ENCODE data around the gene EEA1.
"Not testable (repeated sequence)": the region's sequence is repeated elsewhere in the genome, so short reads cannot be mapped to it uniquely, and the experiment has no call there.

Gene EEA1

GRCh38 chr12:92794356-92794755 is 134.7 kb downstream of the EEA1 start:
- DNase-seq: not testable (repeated sequence)

DNA sequence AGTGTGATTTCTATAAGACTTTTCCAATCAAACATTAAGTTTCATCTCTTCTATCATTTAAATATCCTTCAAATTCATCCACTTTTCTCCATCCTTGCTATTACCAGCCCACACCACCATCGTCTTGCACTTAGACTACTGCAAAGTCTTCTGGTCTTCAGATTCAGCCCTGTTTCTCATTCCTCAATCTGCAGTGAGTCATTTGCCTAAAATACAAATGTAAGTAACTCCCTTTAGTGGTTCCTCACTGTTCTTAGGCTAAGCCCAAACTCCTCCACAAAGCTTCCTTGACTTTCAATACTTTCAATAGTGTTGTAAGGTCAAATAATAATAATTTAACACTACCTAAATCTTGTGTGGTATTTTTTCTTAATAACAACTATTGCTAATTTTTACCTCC is 143.1 kb downstream of the EEA1 start:
- DNase-seq: no peak

DNA sequence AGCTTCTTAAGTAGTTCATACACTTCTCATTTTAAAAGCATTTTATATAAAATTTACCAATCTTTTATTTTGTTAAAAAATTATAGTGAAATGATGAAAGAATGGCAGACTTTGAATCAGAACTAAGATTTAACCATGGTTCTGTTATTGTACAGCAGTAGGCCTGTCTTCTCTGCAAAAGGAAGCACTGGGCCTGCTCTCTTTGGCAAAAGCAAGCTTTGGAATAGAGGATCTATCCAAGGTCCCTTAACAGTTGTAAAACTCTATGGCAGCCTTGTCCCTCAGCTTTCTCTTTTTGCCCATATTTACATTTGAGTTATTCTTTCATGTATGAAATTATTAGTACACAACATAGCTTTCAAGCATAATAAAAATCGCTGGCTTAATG is 143.5 kb downstream of the EEA1 start:
- DNase-seq: no peak

DNA sequence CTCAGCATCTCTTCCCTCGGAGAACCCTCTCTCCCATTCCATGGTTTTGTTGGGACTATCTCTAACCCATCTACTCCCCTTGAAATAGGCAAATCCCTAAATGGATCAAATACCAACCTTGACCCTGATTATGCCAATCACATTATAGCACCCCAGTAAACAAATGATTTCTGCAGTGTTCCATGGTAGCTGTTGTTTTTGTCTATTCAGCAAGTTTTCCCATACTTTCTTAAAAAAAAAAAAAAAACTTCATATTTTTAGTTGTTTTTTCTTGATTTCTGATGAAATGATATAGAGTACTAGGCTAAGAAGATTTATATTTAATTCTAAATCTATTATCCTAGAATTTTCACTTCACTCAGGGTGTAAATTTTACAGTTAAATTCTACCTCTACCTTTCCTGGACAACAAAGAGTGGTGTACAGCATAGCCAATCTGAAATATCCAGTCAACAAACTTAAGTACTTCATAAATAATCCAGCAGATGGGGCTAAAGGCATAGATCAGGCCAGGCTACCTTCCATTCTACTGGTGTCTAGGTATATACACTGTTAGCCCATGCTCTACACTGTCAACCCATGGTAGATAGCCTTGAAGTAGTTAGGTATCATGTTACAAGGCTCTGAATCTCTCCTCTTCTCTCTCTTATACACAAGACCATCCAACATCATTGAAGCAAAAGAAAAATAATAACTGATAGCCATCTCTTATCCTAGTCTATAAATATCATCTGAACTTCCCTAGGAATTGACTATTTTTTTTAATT is 144.1 kb downstream of the EEA1 start:
- no peak for DNase-seq

GRCh38 chr12:92784356-92784755 is 144.7 kb downstream of the EEA1 start:
- DNase-seq: no peak

DNA sequence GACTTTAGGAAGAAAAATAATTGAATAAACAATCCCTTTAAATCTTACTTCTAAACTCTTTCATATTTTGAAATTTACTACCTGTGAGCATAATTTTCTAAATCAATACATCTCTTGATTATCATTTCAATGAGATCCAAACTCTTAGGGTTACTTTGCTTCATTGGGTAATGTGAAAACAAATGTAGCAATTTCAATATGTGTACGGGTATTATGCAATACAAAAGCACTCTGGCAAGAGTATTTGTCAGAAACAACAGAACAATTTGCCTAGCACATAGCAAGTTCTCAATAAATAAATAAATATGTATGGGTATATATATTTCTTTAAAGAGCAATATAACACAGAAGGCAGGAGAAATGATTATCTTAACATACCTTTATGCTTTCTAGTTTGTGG is 149.2 kb downstream of the EEA1 start:
- no peak for DNase-seq

- DNase-seq: no peak
Observed at GRCh38 chr12:92778525-92778924, 150.6 kb downstream of the EEA1 start.

DNA sequence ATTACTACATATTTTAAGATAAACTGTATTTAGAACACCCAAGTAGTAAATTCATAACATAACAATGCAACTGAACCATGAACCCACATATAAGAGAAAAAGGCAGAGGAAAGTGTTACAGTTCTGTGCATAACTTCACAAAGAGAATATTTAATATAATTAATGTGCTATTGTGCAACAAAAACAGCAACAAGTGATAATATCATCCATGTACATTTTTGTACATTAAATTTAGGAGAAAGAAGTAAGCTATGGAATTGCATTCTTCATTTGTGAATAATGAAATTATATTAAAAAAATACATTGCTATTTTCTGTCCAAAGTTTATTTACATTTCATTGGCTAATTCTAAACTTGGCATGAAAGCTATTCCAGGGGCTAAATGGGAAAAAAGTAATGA is 153.7 kb downstream of the EEA1 start:
- no peak for DNase-seq

DNA sequence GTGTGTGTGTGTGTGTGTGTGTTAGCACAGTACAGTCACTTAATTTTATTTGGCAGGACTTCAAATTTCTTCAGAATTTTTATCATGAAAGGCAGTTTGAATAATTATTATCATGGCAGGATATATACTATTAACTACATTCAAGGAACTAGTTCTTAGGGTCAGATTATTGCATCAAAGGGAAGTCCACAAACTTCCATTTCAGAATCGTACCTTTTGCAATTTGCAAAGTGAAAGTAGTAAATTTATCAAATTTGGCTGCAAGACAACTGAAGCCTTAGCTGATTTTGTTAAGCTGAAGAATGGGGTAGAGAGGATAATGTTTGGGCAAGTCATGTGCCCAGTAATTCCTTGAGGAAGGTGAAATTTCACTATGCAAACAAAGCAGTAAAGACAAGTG is 158.1 kb downstream of the EEA1 start:
- no peak for DNase-seq

DNA sequence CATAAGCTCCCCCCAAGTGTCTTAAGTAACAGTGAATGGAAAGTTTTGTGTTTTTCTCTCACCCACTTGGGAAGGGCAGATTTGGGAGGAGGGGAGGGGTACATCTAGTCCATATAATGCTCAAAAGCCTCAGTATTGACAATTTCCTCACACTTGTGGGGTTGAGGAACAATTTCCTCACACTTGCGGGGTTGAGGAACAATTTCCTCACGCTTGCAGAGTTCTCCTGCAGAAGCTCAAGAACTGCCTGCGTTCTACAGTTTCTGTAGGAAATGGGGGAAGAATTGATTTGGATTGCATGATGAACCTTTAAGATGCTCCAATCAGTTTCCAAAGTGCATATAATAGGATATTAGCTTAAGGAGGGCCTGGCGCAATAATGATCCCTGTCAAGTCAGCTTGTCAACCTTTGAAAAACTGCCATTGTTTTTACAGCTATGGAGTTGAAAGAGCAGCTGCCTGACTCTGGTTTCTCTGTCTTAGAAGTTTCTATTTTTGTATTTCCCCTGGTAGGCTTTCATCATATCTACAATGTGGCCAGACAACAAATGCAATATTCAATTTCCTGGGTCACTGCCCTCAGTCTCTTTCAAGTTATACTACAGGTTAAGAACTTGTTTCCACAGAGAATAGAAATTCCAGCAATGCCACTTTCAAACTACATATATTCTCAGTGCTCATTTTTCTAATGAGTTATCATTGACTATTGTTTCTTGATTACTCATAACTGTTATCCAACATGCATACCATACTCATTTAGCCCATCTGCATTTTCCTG is 159.8 kb downstream of the EEA1 start:
- DNase-seq: no peak

GRCh38 chr12:92765871-92766270 is 163.2 kb downstream of the EEA1 start:
- no peak for DNase-seq

- DNase-seq: no peak
Observed at GRCh38 chr12:92764831-92765230, 164.3 kb downstream of the EEA1 start.

- no peak for DNase-seq
Observed at GRCh38 chr12:92762773-92763172, 166.3 kb downstream of the EEA1 start.

- no peak for DNase-seq
Observed at GRCh38 chr12:92759634-92760268, 169.3 kb downstream of the EEA1 start.

DNA sequence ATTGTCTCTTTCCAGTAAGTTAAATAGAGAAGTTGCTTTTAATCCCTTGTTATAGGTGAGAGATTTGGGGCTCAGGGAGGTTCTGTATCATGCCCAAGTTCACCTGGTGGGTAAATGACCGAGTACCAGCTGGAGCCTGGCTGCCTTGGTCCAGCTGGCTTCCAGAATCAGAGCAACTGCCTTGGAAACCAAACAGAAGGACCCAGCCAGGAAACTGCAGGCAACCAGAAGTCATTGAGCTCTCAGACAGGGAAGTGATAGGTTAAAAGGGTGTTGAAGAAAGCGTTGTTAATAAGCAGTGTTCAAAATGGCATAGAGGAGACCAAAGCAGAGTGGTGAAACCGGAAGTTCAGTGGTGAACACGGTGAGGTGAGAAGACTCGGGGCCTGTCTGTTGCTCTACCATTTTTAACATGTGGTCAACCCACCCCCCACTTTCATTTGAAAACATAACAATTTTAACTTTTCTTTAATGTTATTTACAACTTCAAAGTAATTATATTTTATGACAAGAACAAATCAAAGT is 171.4 kb downstream of the EEA1 start:
- no peak for DNase-seq

DNA sequence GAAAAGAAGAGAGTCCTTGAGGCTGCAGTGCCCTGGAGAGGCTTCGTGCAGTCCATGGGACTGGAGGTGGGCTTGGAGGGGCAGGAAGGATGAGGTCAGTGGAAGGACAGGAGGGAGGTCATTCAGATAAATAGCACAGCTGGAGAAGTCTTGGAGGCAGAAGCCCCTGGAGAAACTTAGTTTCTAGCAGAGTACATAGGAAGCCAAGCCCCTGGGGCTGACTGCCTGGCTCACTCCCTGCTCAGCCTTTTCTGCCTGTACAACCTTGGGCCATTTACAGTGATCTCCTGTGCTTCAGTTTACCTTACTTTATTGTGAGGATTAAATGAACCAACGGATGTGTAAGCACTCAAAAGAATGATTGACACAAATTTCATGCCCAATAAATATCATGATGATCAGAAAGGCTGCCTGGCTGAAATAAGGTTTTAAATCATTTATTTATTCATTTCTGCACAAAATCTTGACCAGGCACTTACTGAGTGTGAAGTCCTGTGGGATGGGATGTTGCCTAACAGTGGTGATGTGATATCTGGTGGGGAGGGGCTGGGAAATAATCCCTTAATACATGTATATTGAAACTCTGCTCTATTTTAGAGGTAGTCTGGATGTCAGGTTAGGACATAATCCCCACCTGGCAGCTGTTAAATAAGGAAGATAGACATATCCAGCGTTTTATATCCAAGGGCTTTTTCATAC is 172.0 kb downstream of the EEA1 start:
- no peak for DNase-seq

DNA sequence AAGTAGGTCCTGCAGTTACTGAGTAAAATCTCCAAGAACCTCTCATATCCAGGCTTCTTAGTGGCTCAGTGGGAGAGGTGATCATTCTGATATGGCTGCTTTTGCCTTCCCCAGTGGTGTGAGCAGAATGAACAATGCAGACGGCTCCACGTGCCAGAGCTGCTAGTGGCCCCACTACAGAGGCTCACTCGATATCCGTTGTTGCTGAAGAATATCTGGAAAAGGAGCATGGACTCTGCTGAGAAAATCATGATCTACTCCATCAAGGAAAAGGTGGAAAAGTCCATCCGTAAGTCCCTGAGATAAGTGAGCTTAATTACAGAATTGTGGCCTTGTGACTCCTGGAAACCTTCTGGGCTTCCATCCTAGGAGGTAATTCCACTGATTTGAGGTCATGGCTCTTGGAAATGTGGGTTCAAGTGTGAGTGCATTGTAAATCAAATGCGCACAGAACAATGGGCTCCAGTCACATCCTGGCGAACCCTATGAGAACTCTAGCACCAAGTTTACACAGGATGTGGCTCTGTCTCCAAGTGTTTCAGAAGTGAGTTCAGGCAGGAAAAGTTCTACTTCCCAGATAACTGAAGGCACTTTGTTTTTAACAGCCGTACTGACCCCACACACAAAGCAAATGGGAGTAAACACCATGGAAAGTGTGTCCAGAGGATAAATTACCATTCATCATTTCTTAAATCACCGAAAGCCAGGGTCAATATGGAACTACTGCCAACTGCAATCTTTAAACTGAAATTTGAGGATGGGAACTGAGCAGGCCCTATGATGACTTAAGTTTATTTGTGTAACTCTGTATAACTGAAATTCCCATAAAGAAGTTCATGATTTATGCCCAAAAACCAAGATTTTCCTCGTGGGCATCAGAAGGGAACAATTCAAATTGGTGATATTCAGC is 174.9 kb downstream of the EEA1 start:
- no peak for DNase-seq

DNA sequence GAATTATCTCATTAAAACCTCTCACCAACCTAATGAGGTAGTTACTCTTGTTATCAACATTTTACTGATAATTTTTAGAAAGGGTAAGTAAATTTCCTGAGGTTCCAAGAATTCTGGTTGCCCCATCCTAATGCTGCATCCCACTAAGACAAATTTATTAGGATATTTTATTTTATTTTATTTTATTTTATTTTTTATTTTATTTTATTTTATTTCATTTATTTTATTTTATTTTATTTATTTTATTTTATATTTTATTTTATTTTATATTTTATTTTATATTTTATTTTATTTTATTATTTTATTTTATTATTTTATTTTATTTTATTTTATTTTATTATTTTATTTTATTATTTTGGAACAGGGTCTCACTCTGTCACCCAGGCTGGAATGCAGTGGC is 179.4 kb downstream of the EEA1 start:
- not testable (repeated sequence) for DNase-seq

GRCh38 chr12:92747151-92747550 is 181.9 kb downstream of the EEA1 start:
- DNase-seq: no peak

GRCh38 chr12:92745856-92746550 is 183.1 kb downstream of the EEA1 start:
- no peak for DNase-seq

DNA sequence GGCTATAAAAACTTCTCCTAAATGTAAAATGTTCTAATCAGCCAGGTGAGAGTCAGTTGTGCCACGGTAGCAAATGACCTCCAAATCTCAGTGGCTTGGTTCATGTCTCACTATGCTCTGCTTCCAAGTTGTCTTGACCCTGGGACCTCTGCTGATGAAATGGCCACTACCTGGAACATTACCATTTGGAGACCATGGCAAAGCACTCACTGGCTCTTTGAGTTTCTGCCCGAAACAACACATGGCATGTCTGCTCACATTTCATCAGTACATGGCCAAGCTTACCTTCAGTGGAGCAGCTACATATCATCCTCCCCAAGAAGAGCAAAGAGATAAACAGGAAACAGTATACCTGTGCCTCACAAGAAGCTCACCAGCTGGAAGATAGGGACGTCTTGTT is 186.1 kb downstream of the EEA1 start:
- DNase-seq: no peak
